Neural crest cell (in vitro differentiated cells): ENCODE measurements around the gene PCDH9. TPM values are rescaled to one million over a fixed set of nuclear protein-coding genes. Genes with fewer than 3 reads are reported as not detected.

Experiments used
- DNase-seq: peaks from one replicate; pipeline ENCODE4 v3.0.0; 2021; ENCODE audit warnings: low read depth, mixed read lengths, low spot score
- H3K27ac Mint-ChIP-seq: one replicate; pipeline ENCODE4 v1.8.0; 2021; ENCODE audit warnings: mild to moderate bottlenecking, mixed read lengths; ENCODE audit not compliant: unreplicated experiment
- H3K27me3 Mint-ChIP-seq: 2 replicates; pipeline ENCODE4 v1.8.0; 2021; ENCODE audit warnings: low read depth, mild to moderate bottlenecking, mixed read lengths
- H3K36me3 Mint-ChIP-seq: 2 replicates; pipeline ENCODE4 v1.8.0; 2021; ENCODE audit warnings: low read depth, mild to moderate bottlenecking, mixed read lengths
- H3K4me1 Mint-ChIP-seq: 2 replicates; pipeline ENCODE4 v1.8.0; 2021; ENCODE audit warnings: mixed read lengths
- H3K4me3 Mint-ChIP-seq: one replicate; pipeline ENCODE4 v1.8.0; 2021; ENCODE audit warnings: mild to moderate bottlenecking, mixed read lengths
- H3K9me3 Mint-ChIP-seq: 2 replicates; pipeline ENCODE4 v1.8.0; 2021; ENCODE audit warnings: mixed read lengths
- CTCF ChIP-seq: fragments of 200-600 bp; sonication (generic); conservative IDR thresholded peaks from 2 replicates; pipeline ENCODE4 v1.5.0; 2021; ENCODE audit warnings: antibody characterized with exemption, mild to moderate bottlenecking
- total RNA-seq: library from RNA; stranded (reverse); gene quantifications from 2 replicates; pipeline ENCODE4 v1.2.1, GENCODE V29; 2021

The PCDH9 gene
- total RNA-seq, 1 donor from 2014 or later, result 6.3 TPM

- H3K9me3 Mint-ChIP-seq, result peaks cover 9% of the 10 kb centered on the region
- H3K4me1 Mint-ChIP-seq, result no peaks in the 10 kb centered on the region
- H3K4me3 Mint-ChIP-seq, result no peak overlapping the region
- H3K36me3 Mint-ChIP-seq, result no peaks in the 10 kb centered on the region
- no peak for DNase-seq
- H3K27ac Mint-ChIP-seq, result no peak overlapping the region
- no peaks in the 10 kb centered on the region for H3K27me3 Mint-ChIP-seq
- no peak for TF ChIP-seq CTCF
Measured at GRCh38 chr13:66984241-66984640, 245.9 kb downstream of the PCDH9 start.

GRCh38 chr13:66981912-66982311, 248.2 kb downstream of the PCDH9 start:
- Mint-ChIP-seq H3K27me3 (no peaks in the 10 kb centered on the region), H3K36me3 (no peaks in the 10 kb centered on the region), H3K9me3 (peaks cover 9% of the 10 kb centered on the region), H3K4me3 (no peak overlapping the region), H3K27ac (no peak overlapping the region), H3K4me1 (no peaks in the 10 kb centered on the region)
- no peak for DNase-seq
- TF ChIP-seq CTCF, result no peak

GRCh38 chr13:66977161-66977560, 253.0 kb downstream of the PCDH9 start:
- Mint-ChIP-seq H3K4me3 (no peak overlapping the region), H3K4me1 (no peaks in the 10 kb centered on the region), H3K36me3 (no peaks in the 10 kb centered on the region), H3K9me3 (peaks cover 7% of the 10 kb centered on the region), H3K27me3 (no peaks in the 10 kb centered on the region), H3K27ac (no peak overlapping the region)
- no peak for DNase-seq
- no peak for TF ChIP-seq CTCF

GRCh38 chr13:66974889-66975288, 255.2 kb downstream of the PCDH9 start:
- Mint-ChIP-seq H3K27ac (no peak overlapping the region), H3K27me3 (no peaks in the 10 kb centered on the region), H3K36me3 (no peaks in the 10 kb centered on the region), H3K4me3 (no peak overlapping the region), H3K9me3 (peaks cover 3% of the 10 kb centered on the region), H3K4me1 (no peaks in the 10 kb centered on the region)
- no peak for DNase-seq
- TF ChIP-seq CTCF, result no peak

GRCh38 chr13:66974174-66974573, 256.0 kb downstream of the PCDH9 start:
- no peak for TF ChIP-seq CTCF
- DNase-seq, result no peak

GRCh38 chr13:66972659-66973058, 257.5 kb downstream of the PCDH9 start:
- Mint-ChIP-seq H3K9me3 (peaks cover 3% of the 10 kb centered on the region), H3K27me3 (no peaks in the 10 kb centered on the region), H3K4me3 (no peak overlapping the region), H3K27ac (no peak overlapping the region), H3K4me1 (no peaks in the 10 kb centered on the region), H3K36me3 (no peaks in the 10 kb centered on the region)
- TF ChIP-seq CTCF, result no peak
- no peak for DNase-seq

More at GRCh38 chr13:66974174-66974573, 256.0 kb downstream of the PCDH9 start:
- no peak overlapping the region for H3K4me3 Mint-ChIP-seq
- no peak overlapping the region for H3K27ac Mint-ChIP-seq
- peaks cover 3% of the 10 kb centered on the region for H3K9me3 Mint-ChIP-seq
- no peaks in the 10 kb centered on the region for H3K36me3 Mint-ChIP-seq
- H3K27me3 Mint-ChIP-seq, result no peaks in the 10 kb centered on the region
- no peaks in the 10 kb centered on the region for H3K4me1 Mint-ChIP-seq
